ENCODE measurements around the gene CCDC50.

Gene CCDC50

GRCh38 chr3:191431160-191431822 is 102.1 kb downstream of the CCDC50 start:
- no peak for DNase-seq

- DNase-seq = no peak
Measured at GRCh38 chr3:191432162-191432561, 103.0 kb downstream of the CCDC50 start.

DNA sequence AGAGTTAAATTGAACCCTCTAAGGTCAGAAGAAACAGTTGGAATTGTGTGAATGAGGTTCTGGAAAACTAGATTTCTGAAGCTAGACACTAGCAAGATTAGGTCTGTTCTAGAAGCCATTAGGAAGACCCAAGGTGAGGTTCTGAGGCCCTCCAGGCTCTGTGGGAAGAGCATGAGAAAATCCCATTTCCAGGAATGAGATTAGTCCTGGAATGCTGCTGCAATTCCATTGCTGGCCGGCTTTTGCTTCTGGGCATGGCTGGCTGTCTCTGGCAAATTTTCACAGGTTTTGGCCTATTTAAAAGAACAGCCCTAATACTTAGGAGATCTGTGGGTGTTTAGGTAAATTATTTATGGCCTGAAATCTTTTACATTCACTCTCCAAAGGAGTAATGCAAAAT is 104.8 kb downstream of the CCDC50 start:
- no peak for DNase-seq

DNA sequence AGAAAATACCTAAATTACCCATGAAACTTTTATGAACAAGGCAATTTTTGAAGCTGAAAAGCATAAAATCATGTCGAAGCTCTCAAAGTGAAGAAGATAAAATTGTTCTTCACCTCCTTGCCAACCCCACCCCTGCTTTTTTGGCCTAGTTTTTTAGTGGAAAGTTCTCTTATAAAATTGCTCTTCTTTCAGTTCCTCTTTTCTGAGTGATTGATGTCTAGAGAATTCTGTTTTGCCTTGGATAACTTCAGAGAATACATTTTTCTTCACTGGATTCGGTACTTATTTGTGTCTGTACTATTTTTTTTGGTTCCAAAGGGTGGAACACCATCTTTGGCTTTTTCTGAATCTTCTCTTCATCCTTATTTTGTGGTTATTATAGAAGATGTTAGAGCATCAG is 106.8 kb downstream of the CCDC50 start:
- DNase-seq = no peak

DNA sequence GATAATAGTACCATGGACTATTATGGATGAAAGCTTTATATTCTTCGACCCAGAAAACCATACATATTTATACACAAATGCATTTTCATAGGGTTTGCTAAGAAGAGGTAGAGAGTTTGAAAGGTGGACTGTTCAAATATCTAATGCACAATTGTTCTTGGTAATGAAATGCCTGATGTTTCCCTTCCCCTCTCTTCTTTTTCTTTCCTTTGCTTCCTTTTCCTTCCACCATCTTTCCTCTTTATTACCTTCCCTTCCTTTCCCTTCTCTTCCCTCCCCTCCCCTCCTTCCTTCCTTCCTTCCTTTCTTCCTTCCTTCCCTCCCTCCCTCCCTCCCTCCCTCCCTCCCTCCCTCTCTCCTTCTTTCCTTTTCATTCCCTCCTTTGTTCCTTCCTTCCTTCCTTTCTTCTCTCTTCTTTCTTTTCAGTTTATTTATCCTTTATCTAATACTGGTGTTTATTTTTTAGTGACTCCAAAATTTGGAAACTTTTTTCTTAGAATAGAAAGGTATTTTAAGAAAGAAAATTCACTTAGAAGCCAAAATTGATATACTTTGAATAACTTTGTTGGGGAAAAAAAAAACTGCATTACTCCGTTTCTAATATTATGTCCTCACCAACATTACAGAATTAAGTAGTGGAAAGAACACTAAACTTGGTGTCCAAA is 109.1 kb downstream of the CCDC50 start:
- DNase-seq = no peak

DNA sequence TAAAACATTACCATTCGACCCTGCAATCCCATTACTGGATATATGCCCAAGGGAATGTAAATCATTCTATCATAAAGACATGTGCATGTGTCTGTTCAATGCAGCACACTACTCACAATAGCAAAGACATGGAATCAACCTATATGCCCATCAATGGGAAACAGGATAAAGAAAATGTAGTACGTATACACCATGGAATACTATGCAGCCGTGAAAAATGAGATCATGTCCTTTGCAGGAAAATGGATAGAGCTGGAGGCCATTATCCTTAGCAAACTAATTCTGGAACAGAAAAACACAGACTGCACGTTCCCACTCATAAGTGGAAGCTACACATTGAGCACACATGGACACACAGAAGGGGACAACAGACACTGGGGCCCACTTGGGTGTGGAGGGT is 111.3 kb downstream of the CCDC50 start:
- no peak for DNase-seq

DNA sequence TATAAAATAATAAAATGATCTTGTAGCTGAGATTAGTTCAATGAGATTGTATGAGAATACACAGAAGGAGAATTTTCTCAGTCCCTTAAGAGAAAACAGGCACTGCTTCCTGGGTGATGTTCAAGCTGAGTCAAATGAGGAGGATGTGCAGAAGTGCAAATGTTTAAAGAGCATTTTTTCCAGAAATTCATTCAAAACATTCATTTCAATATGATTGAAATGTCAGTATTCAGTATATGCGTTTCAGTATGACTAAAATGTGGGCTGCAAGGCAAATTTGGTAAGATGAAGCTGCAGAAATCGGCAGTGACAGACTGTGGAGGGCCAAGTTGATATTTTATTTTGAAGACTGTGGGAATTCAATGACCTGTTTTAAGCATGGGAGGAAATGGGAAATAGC is 112.5 kb downstream of the CCDC50 start:
- no peak for DNase-seq

DNA sequence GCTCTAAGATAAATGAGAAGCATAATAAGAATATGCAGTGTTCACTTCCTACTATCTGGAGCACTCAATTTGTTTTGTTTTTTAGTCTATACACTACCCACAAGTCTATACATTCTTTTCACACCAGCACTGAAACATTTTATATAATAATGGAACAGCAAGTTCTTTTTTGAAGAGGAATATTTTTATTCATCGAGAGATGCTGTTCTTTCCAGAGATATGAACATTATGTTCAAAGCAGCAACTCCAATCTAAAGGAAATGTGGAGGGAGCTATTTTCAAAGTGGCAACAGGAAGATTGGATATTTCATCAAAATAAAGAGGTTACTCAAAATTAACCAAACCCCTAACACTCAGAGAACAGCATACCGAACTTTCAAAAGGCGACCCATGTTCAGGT is 115.4 kb downstream of the CCDC50 start:
- no peak for DNase-seq

All from activated CD4-positive, CD25-positive, alpha-beta regulatory T cell treated with anti-CD3 and anti-CD28 coated beads, Interleukin-2, amount 50 U/mL, for 72 hours (primary cell).